Fibroblast of lung (primary cell): ENCODE results near the gene TAF3. TPM values are rescaled to one million over a fixed set of nuclear protein-coding genes. Genes with fewer than 3 reads are reported as not detected.

Source experiments
- DNase-seq, 2 donors: peaks; one replicate each; pipeline versions ENCODE4 v3.0.0 to v3.0.0-alpha.2; 2010; ENCODE audit warnings: low read depth in 2 of 2
- H2AFZ ChIP-seq: 2 replicates; pipeline ENCODE4 v1.5.1; 2012; ENCODE audit warnings: low read length, control low read depth, inconsistent platforms
- H3K27ac ChIP-seq: 2 replicates; pipeline ENCODE4 v1.5.1; 2011; ENCODE audit warnings: low read length, control low read depth; ENCODE audit not compliant: insufficient read depth
- H3K27me3 ChIP-seq: 2 replicates; pipeline ENCODE4 v1.5.1; 2011; ENCODE audit warnings: mild to moderate bottlenecking, low read length; ENCODE audit not compliant: control insufficient read depth, insufficient read depth
- H3K36me3 ChIP-seq: 2 replicates; pipeline ENCODE4 v1.5.1; 2011; ENCODE audit warnings: low read length; ENCODE audit not compliant: control insufficient read depth, insufficient read depth
- H3K4me1 ChIP-seq: 2 replicates; pipeline ENCODE4 v1.5.1; 2011; ENCODE audit warnings: low read length; ENCODE audit not compliant: control insufficient read depth, insufficient read depth; ENCODE audit errors: extremely low read depth
- H3K4me2 ChIP-seq: 2 replicates; pipeline ENCODE4 v1.5.1; 2011; ENCODE audit warnings: low read length, control low read depth; ENCODE audit not compliant: insufficient read depth; ENCODE audit errors: extremely low read depth
- H3K4me3 ChIP-seq, 4 experiments: fragments of 200-600 bp in 1 of 4; sonication (generic) in 1 of 4; replicated peaks in 1 of 4; 2 replicates each; pipeline ENCODE4 v1.5.1; 2011 to 2016; ENCODE audit warnings: low read length in 4 of 4, low read depth in 3 of 4, mild to moderate bottlenecking in 3 of 4, control low read depth in 2 of 4, inconsistent platforms in 1 of 4, mixed read lengths in 1 of 4; ENCODE audit not compliant: insufficient read depth in 1 of 4; ENCODE audit errors: control extremely low read depth in 1 of 4
- H3K79me2 ChIP-seq: 2 replicates; pipeline ENCODE4 v1.5.1; 2012; ENCODE audit warnings: mild to moderate bottlenecking, low read length, inconsistent platforms; ENCODE audit not compliant: control insufficient read depth, insufficient read depth
- H3K9ac ChIP-seq: 2 replicates; pipeline ENCODE4 v1.5.1; 2011; ENCODE audit warnings: mild to moderate bottlenecking, low read length, control low read depth; ENCODE audit not compliant: insufficient read depth
- H3K9me3 ChIP-seq: 2 replicates; pipeline ENCODE4 v1.5.1; 2012; ENCODE audit warnings: low read depth, low read length; ENCODE audit not compliant: control insufficient read depth, insufficient read depth
- H4K20me1 ChIP-seq: 2 replicates; pipeline ENCODE4 v1.5.1; 2011; ENCODE audit warnings: low read length; ENCODE audit not compliant: control insufficient read depth, insufficient read depth; ENCODE audit errors: extremely low read depth
- EZH2 ChIP-seq: IDR thresholded peaks from 2 replicates; pipeline ENCODE4 v1.5.1; 2012; ENCODE audit warnings: low read length, control low read depth, mild to moderate bottlenecking; ENCODE audit errors: missing control alignments
- polyA plus RNA-seq, 2 donors: library from polyadenylated mRNA; depleted of rRNA in 1 of 2; stranded (reverse) in 1 of 2; unstranded in 1 of 2; fragments of >200 nt; gene quantifications; 2 replicates each; pipeline ENCODE4 v1.2.1, GENCODE V29; 2011 to 2012; ENCODE audit warnings: missing spikeins in 1 of 2
- total RNA-seq: library from RNA; depleted of rRNA; stranded (reverse); fragments of >200 nt; gene quantifications from 2 replicates; pipeline ENCODE4 v1.2.1, GENCODE V29; 2014
- TF ChIP-seq, protein P1 (sequence below), 2 donors: IDR thresholded peaks in 1 of 2; conservative IDR thresholded peaks in 1 of 2; 1 replicate in 1 of 2; 2 replicates in 1 of 2; pipeline ENCODE4 v1.5.1; 2011 to 2012; ENCODE audit warnings: low read length in 2 of 2, control low read depth in 1 of 2, inconsistent platforms in 1 of 2, low read depth in 1 of 2, mild to moderate bottlenecking in 1 of 2

The TAF3 gene
- total and polyA plus RNA-seq, 2 donors (not counting 1 experiment from before 2014, with no cell fraction given), result 2.1 to 4.0 TPM

DNA sequence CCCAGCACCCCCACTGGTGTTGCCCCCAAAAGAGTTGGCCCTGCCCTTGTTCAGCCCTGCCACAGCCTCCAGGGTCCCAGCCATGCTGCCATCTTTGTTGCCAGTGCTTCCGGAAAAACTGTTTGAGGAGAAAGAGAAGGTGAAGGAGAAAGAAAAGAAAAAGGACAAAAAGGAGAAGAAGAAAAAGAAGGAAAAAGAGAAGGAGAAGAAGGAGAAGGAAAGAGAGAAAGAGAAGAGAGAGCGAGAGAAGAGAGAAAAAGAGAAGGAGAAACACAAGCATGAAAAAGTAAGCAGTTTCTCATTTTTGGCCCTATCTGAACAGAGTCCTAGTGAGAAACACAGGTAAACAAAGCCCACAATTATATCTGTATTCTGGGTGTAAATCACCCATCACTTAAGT lies 147.2 kb downstream of the TAF3 start:
- Histone ChIP-seq H3K27me3 (no peaks in the 10 kb centered on the region), H3K36me3 (no peaks in the 10 kb centered on the region), H2AFZ (no peak overlapping the region), H3K9me3 (no peaks in the 10 kb centered on the region), H3K4me2 (no peak overlapping the region), H4K20me1 (no peaks in the 10 kb centered on the region), H3K9ac (no peak overlapping the region), H3K4me1 (no peaks in the 10 kb centered on the region), H3K79me2 (no peaks in the 10 kb centered on the region), H3K4me3 (no peak overlapping the region), H3K27ac (no peak overlapping the region)
- no peak for TF ChIP-seq EZH2
- TF ChIP-seq, protein P1, sequence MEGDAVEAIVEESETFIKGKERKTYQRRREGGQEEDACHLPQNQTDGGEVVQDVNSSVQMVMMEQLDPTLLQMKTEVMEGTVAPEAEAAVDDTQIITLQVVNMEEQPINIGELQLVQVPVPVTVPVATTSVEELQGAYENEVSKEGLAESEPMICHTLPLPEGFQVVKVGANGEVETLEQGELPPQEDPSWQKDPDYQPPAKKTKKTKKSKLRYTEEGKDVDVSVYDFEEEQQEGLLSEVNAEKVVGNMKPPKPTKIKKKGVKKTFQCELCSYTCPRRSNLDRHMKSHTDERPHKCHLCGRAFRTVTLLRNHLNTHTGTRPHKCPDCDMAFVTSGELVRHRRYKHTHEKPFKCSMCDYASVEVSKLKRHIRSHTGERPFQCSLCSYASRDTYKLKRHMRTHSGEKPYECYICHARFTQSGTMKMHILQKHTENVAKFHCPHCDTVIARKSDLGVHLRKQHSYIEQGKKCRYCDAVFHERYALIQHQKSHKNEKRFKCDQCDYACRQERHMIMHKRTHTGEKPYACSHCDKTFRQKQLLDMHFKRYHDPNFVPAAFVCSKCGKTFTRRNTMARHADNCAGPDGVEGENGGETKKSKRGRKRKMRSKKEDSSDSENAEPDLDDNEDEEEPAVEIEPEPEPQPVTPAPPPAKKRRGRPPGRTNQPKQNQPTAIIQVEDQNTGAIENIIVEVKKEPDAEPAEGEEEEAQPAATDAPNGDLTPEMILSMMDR (conservative IDR thresholded peaks at IDR 0.05 in 1 of 2, IDR thresholded peaks at IDR 0.05 in 1 of 2; ENCODE audit: low read depth in 1 of 2, low read length in 2 of 2), result no peak
- no peak for DNase-seq

DNA sequence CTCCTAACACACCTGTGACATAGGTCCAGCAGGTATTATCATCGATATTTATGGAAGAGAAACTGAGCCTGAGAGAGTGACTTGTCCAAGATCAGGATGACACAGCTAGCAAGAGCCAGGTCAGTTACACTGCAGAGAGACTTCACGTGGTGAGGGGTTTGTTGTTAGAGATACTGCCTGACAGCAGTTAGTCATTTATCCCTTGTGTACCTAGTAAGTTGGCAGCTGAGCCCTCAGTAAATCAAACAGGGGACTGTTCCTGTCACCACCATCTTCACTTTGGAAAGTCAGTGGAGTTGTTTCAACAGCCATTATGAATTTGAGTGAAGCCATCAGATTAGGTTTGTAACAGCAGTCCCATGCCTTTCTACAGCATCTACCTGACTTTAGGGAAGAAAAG lies 148.7 kb downstream of the TAF3 start:
- no peaks in the 10 kb centered on the region for H3K79me2 ChIP-seq
- no peaks in the 10 kb centered on the region for H4K20me1 ChIP-seq
- no peaks in the 10 kb centered on the region for H3K27me3 ChIP-seq
- no peak overlapping the region for H3K9ac ChIP-seq
- no peaks in the 10 kb centered on the region for H3K9me3 ChIP-seq
- no peaks in the 10 kb centered on the region for H3K36me3 ChIP-seq
- H3K4me1 ChIP-seq, result no peaks in the 10 kb centered on the region
- no peak for DNase-seq
- no peak overlapping the region for H3K27ac ChIP-seq
- H3K4me2 ChIP-seq, result no peak overlapping the region
- no peak overlapping the region for H3K4me3 ChIP-seq
- TF ChIP-seq EZH2, result no peak
- TF ChIP-seq, protein P1 (conservative IDR thresholded peaks at IDR 0.05 in 1 of 2, IDR thresholded peaks at IDR 0.05 in 1 of 2; ENCODE audit: low read depth in 1 of 2, low read length in 2 of 2), result no peak
- no peak overlapping the region for H2AFZ ChIP-seq

DNA sequence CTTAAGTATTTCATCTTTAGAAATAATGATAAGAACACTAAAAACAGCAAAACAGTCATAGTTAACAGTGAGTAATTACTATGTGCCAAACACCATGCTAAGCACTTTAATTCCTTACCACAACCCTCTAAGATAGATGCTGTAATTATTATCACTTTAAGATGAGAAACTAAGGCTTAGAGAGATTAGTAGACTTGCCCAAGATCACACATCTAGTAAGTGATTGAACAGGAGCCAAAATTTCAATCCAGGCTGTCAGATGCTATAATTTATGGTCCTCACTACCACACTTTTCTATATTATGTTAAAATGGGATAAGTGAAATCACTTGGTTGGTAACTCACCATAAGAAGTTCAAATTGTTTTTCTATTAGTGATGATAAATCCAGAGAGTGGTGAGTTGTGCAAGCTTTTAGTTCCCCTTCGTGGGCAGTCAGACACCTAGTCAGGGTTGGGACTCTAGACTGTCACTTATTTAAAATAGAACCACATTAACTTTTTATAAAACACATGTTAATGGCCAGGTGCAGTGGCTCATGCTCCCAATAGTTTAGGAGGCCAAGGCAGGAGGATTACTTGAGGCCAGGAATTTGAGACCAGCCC lies 150.3 kb downstream of the TAF3 start:
- H2AFZ ChIP-seq, result no peak overlapping the region
- no peaks in the 10 kb centered on the region for H3K9me3 ChIP-seq
- DNase-seq, result no peak
- TF ChIP-seq, protein P1 (conservative IDR thresholded peaks at IDR 0.05 in 1 of 2, IDR thresholded peaks at IDR 0.05 in 1 of 2; ENCODE audit: low read depth in 1 of 2, low read length in 2 of 2), result no peak
- no peak for TF ChIP-seq EZH2
- H3K27me3 ChIP-seq, result no peaks in the 10 kb centered on the region
- H3K36me3 ChIP-seq, result no peaks in the 10 kb centered on the region
- no peak overlapping the region for H3K27ac ChIP-seq
- no peaks in the 10 kb centered on the region for H3K4me1 ChIP-seq
- H3K9ac ChIP-seq, result no peak overlapping the region
- no peak overlapping the region for H3K4me2 ChIP-seq
- no peaks in the 10 kb centered on the region for H4K20me1 ChIP-seq
- no peak overlapping the region for H3K4me3 ChIP-seq
- H3K79me2 ChIP-seq, result no peaks in the 10 kb centered on the region
